ENCODE results near the gene ACVR1.

- TF ChIP-seq TEAD4 (IDR thresholded peaks at IDR 0.05; ENCODE audit: borderline replicate concordance, insufficient read depth): no peak
- TF ChIP-seq SIN3A (IDR thresholded peaks at IDR 0.05; ENCODE audit: borderline replicate concordance, low read depth, low read length): no peak
- no peak for TF ChIP-seq CTCF (IDR thresholded peaks at IDR 0.05)
- no peak for TF ChIP-seq EZH2phosphoT487 (IDR thresholded peaks at IDR 0.05; ENCODE audit: borderline replicate concordance, low read depth)
- TF ChIP-seq FOXM1 (IDR thresholded peaks at IDR 0.05; ENCODE audit: low read depth): no peak
- TF ChIP-seq CHD2 (IDR thresholded peaks at IDR 0.05; ENCODE audit: low read length, partially characterized antibody): no peak
- no peak for TF ChIP-seq POLR2AphosphoS5 (IDR thresholded peaks at IDR 0.05; ENCODE audit: low read depth, low read length)
- no peak for TF ChIP-seq NFIC (IDR thresholded peaks at IDR 0.05; ENCODE audit: borderline replicate concordance)
- no peak for TF ChIP-seq RAD21 (IDR thresholded peaks at IDR 0.05; ENCODE audit: low read length)
- no peak for TF ChIP-seq REST (IDR thresholded peaks at IDR 0.05; ENCODE audit: low read depth, low read length)
- no peak for TF ChIP-seq TCF12 (IDR thresholded peaks at IDR 0.05)
Observed at GRCh38 chr2:157818227-157818626, 57.9 kb downstream of the ACVR1 start.

Measured in SK-N-SH (cell line).